ENCODE results near the gene RNF167. TPM values are rescaled to one million over a fixed set of nuclear protein-coding genes. Genes with fewer than 3 reads are reported as not detected.

Gene RNF167
- total and polyA plus RNA-seq, 2 experiments from 2014 or later = 19.8 to 36.6 TPM

DNA sequence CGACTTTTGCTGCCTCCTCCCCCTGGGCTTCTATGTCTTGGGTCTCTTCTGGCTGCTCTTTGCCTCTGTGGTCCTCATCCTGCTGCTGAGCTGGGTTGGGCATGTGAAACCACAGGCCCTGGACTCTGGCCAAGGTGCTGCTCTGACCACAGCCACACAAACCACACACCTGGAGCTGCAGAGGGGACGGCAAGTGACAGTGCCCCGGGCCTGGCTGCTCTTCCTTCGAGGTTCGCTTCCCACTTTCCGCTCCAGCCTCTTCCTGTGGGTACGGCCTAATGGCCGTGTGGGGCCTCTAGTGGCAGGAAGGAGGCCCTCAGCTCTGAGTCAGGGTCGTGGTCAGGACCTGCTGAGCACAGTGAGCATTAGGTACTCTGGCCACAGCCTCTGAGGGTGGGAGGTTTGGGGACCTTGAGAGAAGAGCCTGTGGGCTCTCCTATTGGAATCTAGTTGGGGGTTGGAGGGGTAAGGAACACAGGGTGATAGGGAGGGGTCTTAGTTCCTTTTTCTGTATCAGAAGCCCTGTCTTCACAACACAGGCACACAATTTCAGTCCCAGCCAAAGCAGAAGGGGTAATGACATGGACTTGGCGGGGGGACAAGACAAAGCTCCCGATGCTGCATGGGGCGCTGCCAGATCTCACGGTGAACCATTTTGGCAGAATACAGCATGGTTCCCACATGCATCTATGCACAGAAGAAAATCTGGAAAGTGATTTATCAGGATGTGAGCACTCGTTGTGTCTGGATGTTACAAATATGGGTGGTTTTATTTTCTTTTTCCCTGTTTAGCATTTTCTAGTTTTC is 5.7 kb upstream of the RNF167 start:
- no peaks in the 10 kb centered on the region for H3K9me3 ChIP-seq (ENCODE audit: low read depth)
- no peaks in the 10 kb centered on the region for H3K36me3 ChIP-seq (ENCODE audit: low read depth)
- H4K20me1 ChIP-seq (ENCODE audit: insufficient read depth) = no peaks in the 10 kb centered on the region
- H3K9ac ChIP-seq = peak overlapping the region; percentile 46; the same call in 1 of the 2 replicates
- H3F3A ChIP-seq (ENCODE audit: insufficient read depth) = no peaks in the 10 kb centered on the region
- TF ChIP-seq EZH2 (IDR thresholded peaks at IDR 0.05; ENCODE audit: insufficient read depth, poor library complexity, severe bottlenecking) = no peak
- no peak overlapping the region for H3K27ac ChIP-seq
- no peak overlapping the region for H3K4me3 ChIP-seq
- H3K4me1 ChIP-seq (ENCODE audit: insufficient read depth) = peaks cover 6% of the 10 kb centered on the region; the same call in 1 of the 2 replicates
- 34 to 37% methylated on average over 14 of the region's 14 CpGs for WGBS, 2 experiments (ENCODE audit: low coverage in 1 of 2, low lambda C conversion rate in 2 of 2, missing lambda C conversion rate in 2 of 2)
- DNase-seq = peak; percentile 63
- H3K79me2 ChIP-seq (ENCODE audit: insufficient read depth) = peaks cover 16% of the 10 kb centered on the region
- in situ Hi-C loops (cut with MboI) = no loop called here
- no peak overlapping the region for H3K4me2 ChIP-seq (ENCODE audit: unreplicated experiment)
- no peaks in the 10 kb centered on the region for H3K9me2 ChIP-seq (ENCODE audit: insufficient read depth)
- H3K27me3 ChIP-seq (replicated peaks; ENCODE audit: insufficient read depth) = no peaks in the 10 kb centered on the region
- no peak overlapping the region for H2AFZ ChIP-seq

DNA sequence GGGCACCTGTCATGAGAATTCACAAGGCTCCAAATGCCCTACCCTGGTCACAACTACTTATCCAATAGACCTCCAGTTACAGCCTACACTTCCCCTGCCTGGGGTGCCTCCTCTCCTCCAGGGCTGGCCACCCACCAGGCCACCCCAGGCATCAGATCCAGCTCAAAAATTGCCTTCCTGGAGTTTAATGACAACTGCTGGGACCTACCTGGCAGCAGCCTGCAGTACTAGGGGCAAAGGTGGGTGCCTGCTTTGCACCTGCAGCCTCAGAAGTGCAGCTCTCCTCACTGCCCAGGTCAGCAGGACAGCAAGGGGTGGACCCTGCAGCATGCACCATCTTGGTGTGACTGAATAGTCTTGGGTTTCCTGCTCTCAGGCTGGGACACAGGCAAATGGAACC is 4.4 kb upstream of the RNF167 start:
- TF ChIP-seq EZH2 (IDR thresholded peaks at IDR 0.05; ENCODE audit: insufficient read depth, poor library complexity, severe bottlenecking) (no peak), EZH2phosphoT487 (IDR thresholded peaks at IDR 0.05; ENCODE audit: insufficient read depth, low read depth) (no peak)
- Histone ChIP-seq H3K4me2 (ENCODE audit: unreplicated experiment) (no peak overlapping the region), H3K4me1 (ENCODE audit: insufficient read depth) (peaks cover 6% of the 10 kb centered on the region; the same call in 1 of the 2 replicates), H4K20me1 (ENCODE audit: insufficient read depth) (no peaks in the 10 kb centered on the region), H3K27ac (no peak overlapping the region), H3F3A (ENCODE audit: insufficient read depth) (peaks cover 4% of the 10 kb centered on the region; the same call in 1 of the 2 replicates), H2AFZ (no peak overlapping the region), H3K4me3 (no peak overlapping the region), H3K36me3 (ENCODE audit: low read depth) (no peaks in the 10 kb centered on the region), H3K9me3 (ENCODE audit: low read depth) (no peaks in the 10 kb centered on the region), H3K27me3 (replicated peaks; ENCODE audit: insufficient read depth) (no peaks in the 10 kb centered on the region), H3K79me2 (ENCODE audit: insufficient read depth) (peaks cover 19% of the 10 kb centered on the region), H3K9ac (no peak overlapping the region), H3K9me2 (ENCODE audit: insufficient read depth) (no peaks in the 10 kb centered on the region)
- DNase-seq = no peak
- in situ Hi-C loops (cut with MboI) = no loop called here

DNA sequence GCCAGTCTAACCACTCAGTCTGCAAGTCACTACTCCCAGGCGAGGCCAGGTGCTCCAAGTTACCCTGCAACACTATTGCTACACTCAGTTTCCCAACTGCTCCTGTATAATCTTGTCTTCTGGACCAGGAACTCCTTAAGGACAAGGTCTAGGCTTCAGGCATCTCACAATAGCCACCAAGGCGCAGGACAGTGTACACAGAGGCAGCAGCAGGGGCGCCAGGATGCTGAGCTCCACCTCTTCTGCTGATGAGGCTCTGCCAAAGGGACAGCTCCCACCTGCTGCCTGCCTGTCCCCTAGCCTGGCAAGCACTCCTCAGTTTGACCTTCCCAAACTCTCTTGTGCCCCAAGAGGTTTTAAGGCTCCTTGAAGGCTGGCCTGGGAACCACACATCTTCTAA is 3.6 kb upstream of the RNF167 start:
- no peak overlapping the region for H3K9ac ChIP-seq
- no peaks in the 10 kb centered on the region for H3K27me3 ChIP-seq (replicated peaks; ENCODE audit: insufficient read depth)
- peaks cover 27% of the 10 kb centered on the region for H3K79me2 ChIP-seq (ENCODE audit: insufficient read depth)
- no peaks in the 10 kb centered on the region for H3K36me3 ChIP-seq (ENCODE audit: low read depth)
- no peak overlapping the region for H2AFZ ChIP-seq
- no peaks in the 10 kb centered on the region for H4K20me1 ChIP-seq (ENCODE audit: insufficient read depth)
- no peaks in the 10 kb centered on the region for H3K9me3 ChIP-seq (ENCODE audit: low read depth)
- H3F3A ChIP-seq (ENCODE audit: insufficient read depth) = peaks cover 11% of the 10 kb centered on the region
- no peak for TF ChIP-seq EZH2 (IDR thresholded peaks at IDR 0.05; ENCODE audit: insufficient read depth, poor library complexity, severe bottlenecking)
- no peak for TF ChIP-seq EZH2phosphoT487 (IDR thresholded peaks at IDR 0.05; ENCODE audit: insufficient read depth, low read depth)
- H3K27ac ChIP-seq = no peak overlapping the region
- peaks cover 7% of the 10 kb centered on the region; the same call in 1 of the 2 replicates for H3K4me1 ChIP-seq (ENCODE audit: insufficient read depth)
- in situ Hi-C loops (cut with MboI) = no loop called here
- no peak overlapping the region for H3K4me3 ChIP-seq
- 96 to 98% methylated on average over 3 of the region's 3 CpGs for WGBS, 2 experiments (ENCODE audit: low coverage in 1 of 2, low lambda C conversion rate in 2 of 2, missing lambda C conversion rate in 2 of 2)
- no peak for DNase-seq
- H3K9me2 ChIP-seq (ENCODE audit: insufficient read depth) = no peaks in the 10 kb centered on the region
- H3K4me2 ChIP-seq (ENCODE audit: unreplicated experiment) = no peak overlapping the region

DNA sequence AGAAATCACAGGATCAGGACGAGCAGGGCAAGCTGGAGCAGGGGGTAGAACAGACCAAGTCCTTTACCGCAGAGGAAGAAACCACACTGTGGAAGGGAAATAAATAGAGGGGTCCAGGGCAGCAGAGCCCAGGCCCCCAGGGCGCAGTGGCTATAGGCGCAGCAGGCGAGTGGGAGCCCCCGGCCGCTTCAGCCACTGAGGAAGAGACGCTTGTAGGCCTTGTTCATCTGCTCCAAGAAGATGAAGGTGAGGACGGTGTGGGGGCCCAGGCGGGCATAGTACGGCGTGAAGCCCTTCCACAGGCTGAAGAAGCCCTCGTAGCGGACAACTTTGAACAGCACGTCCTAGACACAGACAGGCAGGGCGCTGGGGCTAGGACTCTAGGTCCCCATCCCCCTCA is 2.5 kb upstream of the RNF167 start:
- Histone ChIP-seq H3K27me3 (replicated peaks; ENCODE audit: insufficient read depth) (no peaks in the 10 kb centered on the region), H4K20me1 (ENCODE audit: insufficient read depth) (no peaks in the 10 kb centered on the region), H3K27ac (no peak overlapping the region), H3K36me3 (ENCODE audit: low read depth) (no peaks in the 10 kb centered on the region), H3K9me3 (ENCODE audit: low read depth) (no peaks in the 10 kb centered on the region), H3K79me2 (ENCODE audit: insufficient read depth) (peaks cover 38% of the 10 kb centered on the region), H3K4me3 (no peak overlapping the region), H3F3A (ENCODE audit: insufficient read depth) (peaks cover 20% of the 10 kb centered on the region), H3K9me2 (ENCODE audit: insufficient read depth) (no peaks in the 10 kb centered on the region), H3K9ac (no peak overlapping the region; the same call in 1 of the 2 replicates), H3K4me2 (ENCODE audit: unreplicated experiment) (no peak overlapping the region), H3K4me1 (ENCODE audit: insufficient read depth) (peaks cover 14% of the 10 kb centered on the region; the same call in 1 of the 2 replicates), H2AFZ (no peak overlapping the region)
- 96% methylated on average over 16 of the region's 16 CpGs for WGBS, 2 experiments (ENCODE audit: low coverage in 1 of 2, low lambda C conversion rate in 2 of 2, missing lambda C conversion rate in 2 of 2)
- TF ChIP-seq EZH2 (IDR thresholded peaks at IDR 0.05; ENCODE audit: insufficient read depth, poor library complexity, severe bottlenecking) (no peak), EZH2phosphoT487 (IDR thresholded peaks at IDR 0.05; ENCODE audit: insufficient read depth, low read depth) (no peak)
- in situ Hi-C loops (cut with MboI) = no loop called here
- DNase-seq = no peak
